Naive thymus-derived CD4-positive, alpha-beta T cell (primary cell): Measurements from ENCODE around the gene EYS. TPM values are rescaled to one million over a fixed set of nuclear protein-coding genes. Genes with fewer than 3 reads are reported as not detected.
"Not testable (repeated sequence)": the region's sequence is repeated elsewhere in the genome, so short reads cannot be mapped to it uniquely, and the experiment has no call there.

Experiments
- ATAC-seq: fragments of 150-1000 bp; cut with Tn5 transposase; 2 replicates; pipeline ENCODE4 v1.10.0; 2021; ENCODE audit warnings: mild to moderate bottlenecking, moderate library complexity
- CTCF ChIA-PET: fragments of 350-600 bp; sonication (Branson Sonifier 250); formaldehyde crosslinking; loops from one replicate; lab custom pipeline; 2021; ENCODE audit warnings: antibody characterized with exemption; lab: Charles Lee
- POLR2A ChIA-PET: fragments of 350-600 bp; sonication (Branson Sonifier 250); formaldehyde crosslinking; loops from one replicate; lab custom pipeline; 2021; ENCODE audit warnings: antibody characterized with exemption, inconsistent platforms; lab: Charles Lee
- DNase-seq, 9 donors: peaks; one replicate each; pipeline versions ENCODE4 v3.0.0 to v3.0.0-alpha.2; 2020 to 2022; ENCODE audit warnings: mixed read lengths in 1 of 9
- H3K27ac ChIP-seq: one replicate; pipeline ENCODE4 v1.7.0; 2013; ENCODE audit warnings: mild to moderate bottlenecking, low read depth, low read length, moderate library complexity
- H3K27me3 ChIP-seq, 2 donors: one replicate each; pipeline ENCODE4 v1.7.0; 2013; ENCODE audit warnings: low read length in 2 of 2, mild to moderate bottlenecking in 2 of 2, moderate library complexity in 2 of 2; ENCODE audit not compliant: control insufficient read depth in 2 of 2, insufficient read depth in 2 of 2
- H3K36me3 ChIP-seq, 3 experiments: 1 replicate in 2 of 3; 2 replicates in 1 of 3; pipeline ENCODE4 v1.7.0; 2013; ENCODE audit warnings: low read length in 3 of 3, mild to moderate bottlenecking in 3 of 3, moderate library complexity in 1 of 3; ENCODE audit not compliant: insufficient read depth in 3 of 3, control insufficient read depth in 2 of 3
- H3K4me1 ChIP-seq, 2 donors: one replicate each; pipeline ENCODE4 v1.7.0; 2013; ENCODE audit warnings: low read length in 2 of 2, mild to moderate bottlenecking in 2 of 2, moderate library complexity in 1 of 2; ENCODE audit not compliant: control insufficient read depth in 2 of 2, insufficient read depth in 2 of 2
- H3K4me3 ChIP-seq: 2 replicates; pipeline ENCODE4 v1.7.0; 2013; ENCODE audit warnings: mild to moderate bottlenecking, low read length
- H3K9me3 ChIP-seq, 3 experiments: 1 replicate in 2 of 3; 2 replicates in 1 of 3; pipeline ENCODE4 v1.7.0; 2013; ENCODE audit warnings: low read length in 3 of 3; ENCODE audit not compliant: control insufficient read depth in 2 of 3
- H3K27ac Mint-ChIP-seq, 9 donors: one replicate each; pipeline ENCODE4 v1.8.0; 2020 to 2022; ENCODE audit warnings: mixed read lengths in 9 of 9, mild to moderate bottlenecking in 8 of 9, moderate library complexity in 5 of 9, inconsistent platforms in 2 of 9
- H3K27me3 Mint-ChIP-seq, 5 donors: one replicate each; pipeline ENCODE4 v1.8.0; 2021 to 2022; ENCODE audit warnings: mixed read lengths in 5 of 5, mild to moderate bottlenecking in 1 of 5
- H3K36me3 Mint-ChIP-seq, 5 donors: one replicate each; pipeline ENCODE4 v1.8.0; 2020 to 2022; ENCODE audit warnings: mixed read lengths in 5 of 5, mild to moderate bottlenecking in 3 of 5, inconsistent platforms in 1 of 5
- H3K4me1 Mint-ChIP-seq, 7 donors: one replicate each; pipeline ENCODE4 v1.8.0; 2020 to 2022; ENCODE audit warnings: mixed read lengths in 7 of 7, mild to moderate bottlenecking in 3 of 7, inconsistent platforms in 1 of 7
- H3K4me3 Mint-ChIP-seq, 10 donors: one replicate each; pipeline ENCODE4 v1.8.0; 2020 to 2022; ENCODE audit warnings: mild to moderate bottlenecking in 10 of 10, mixed read lengths in 10 of 10, moderate library complexity in 6 of 10, inconsistent platforms in 2 of 10
- H3K9me3 Mint-ChIP-seq, 11 donors: one replicate each; pipeline ENCODE4 v1.8.0; 2020 to 2022; ENCODE audit warnings: mixed read lengths in 11 of 11, mild to moderate bottlenecking in 4 of 11, inconsistent platforms in 1 of 11, moderate library complexity in 1 of 11
- intact Hi-C, 2 donors: fragments of 100-400 bp; cut with micrococcal nuclease; formaldehyde crosslinking; loops; one replicate each; pipeline ENCODE4 v1.15.1; 2023
- polyA plus RNA-seq, 2 donors: library from polyadenylated mRNA; unstranded; fragments of 300-500 nt; fragmentation: Illumina TruSeq; gene quantifications; one replicate each; pipeline ENCODE4 v1.2.3, GENCODE V29; 2021
- total RNA-seq, 6 experiments: library from RNA in 5 of 6; stranded (reverse) in 5 of 6; gene quantifications; 1 replicate in 5 of 6; 2 replicates in 1 of 6; pipeline ENCODE4 v1.2.3 and lab custom pipeline; 2021 to 2026

EYS gene
- total and polyA plus RNA-seq, 7 experiments from 2014 or later: 0.07 to 0.21 (median 0.13) TPM; not detected in 4

GRCh38 chr6:63764318-63764916, 1942.6 kb downstream of the EYS start:
- POLR2A ChIA-PET: interaction anchor here (0.8 kb wide), 1 partner anchor 166 kb away, joined by 4 read pairs; no protein-coding TSS in a partner anchor
- no peak overlapping the region for H3K4me3 ChIP-seq
- Mint-ChIP-seq H3K27me3 (peaks cover 0 to 17% (median 5%) of the 10 kb centered on the region in 5 donors), H3K9me3 (peaks cover 0 to 25% (median 7%) of the 10 kb centered on the region in 11 donors), H3K4me1 (no peaks in the 10 kb centered on the region), H3K27ac (no peak overlapping the region), H3K4me3 (no peak overlapping the region), H3K36me3 (no peaks in the 10 kb centered on the region)
- peak in 7 of 9 donors; percentile 10 to 52 (median 49) for DNase-seq
- no peaks in the 10 kb centered on the region for H3K4me1 ChIP-seq
- no peaks in the 10 kb centered on the region for H3K36me3 ChIP-seq
- no peak overlapping the region for H3K27ac ChIP-seq
- intact Hi-C loops: loop anchor here (1.0 to 10.0 kb wide), 5 partner anchors 129 to 700 kb away; partner anchors contain the start of gene PHF3 (in 1 of the 2)
- CTCF ChIA-PET: interaction anchor here (0.6 to 2.0 kb wide), 14 partner anchors 9 to 416 kb away, joined by 3 to 61 read pairs (median 3); partner anchors contain the start of gene PHF3
- peak; percentile 50 for ATAC-seq
- H3K27me3 ChIP-seq: no peaks in the 10 kb centered on the region
- H3K9me3 ChIP-seq: no peaks in the 10 kb centered on the region

- ATAC-seq: no peak
- Mint-ChIP-seq H3K9me3 (peaks cover 0 to 24% (median 12%) of the 10 kb centered on the region in 11 donors), H3K27ac (no peak overlapping the region), H3K36me3 (peaks cover 0 to 19% (median 18%) of the 10 kb centered on the region in 5 donors), H3K27me3 (peaks cover 0 to 3% (median 0%) of the 10 kb centered on the region in 5 donors), H3K4me1 (no peaks in the 10 kb centered on the region), H3K4me3 (no peak overlapping the region)
- H3K4me1 ChIP-seq: no peaks in the 10 kb centered on the region
- DNase-seq: no peak
- no peak overlapping the region for H3K4me3 ChIP-seq
- H3K27me3 ChIP-seq: no peaks in the 10 kb centered on the region
- POLR2A ChIA-PET: interaction anchor here (0.6 kb wide), 1 partner anchor 12 kb away, joined by 4 read pairs; no protein-coding TSS in a partner anchor
- H3K9me3 ChIP-seq: no peaks in the 10 kb centered on the region
- CTCF ChIA-PET: interaction anchor here (2.2 kb wide), 1 partner anchor 162 kb away, joined by 9 read pairs; no protein-coding TSS in a partner anchor
- no peaks in the 10 kb centered on the region for H3K36me3 ChIP-seq
- intact Hi-C loops: loop anchor here in 1 of 2 donors (10.0 kb wide), 1 partner anchor 695 kb away; no protein-coding TSS in a partner anchor
- no peak overlapping the region for H3K27ac ChIP-seq
These were observed 1946.8 kb downstream of the EYS start for GRCh38 chr6:63760199-63760598.

- intact Hi-C loops: loop anchor here in 1 of 2 donors (10.0 kb wide), 1 partner anchor 695 kb away; no protein-coding TSS in a partner anchor
- Histone ChIP-seq H3K36me3 (no peaks in the 10 kb centered on the region), H3K9me3 (no peaks in the 10 kb centered on the region), H3K4me3 (no peak overlapping the region), H3K27ac (no peak overlapping the region), H3K4me1 (no peaks in the 10 kb centered on the region), H3K27me3 (no peaks in the 10 kb centered on the region)
- peaks cover 0 to 3% (median 0%) of the 10 kb centered on the region in 5 donors for H3K27me3 Mint-ChIP-seq
- DNase-seq: no peak
- CTCF ChIA-PET: interaction anchor here (2.2 kb wide), 1 partner anchor 162 kb away, joined by 9 read pairs; no protein-coding TSS in a partner anchor
- POLR2A ChIA-PET: no interaction called here
- no peak overlapping the region for H3K27ac Mint-ChIP-seq
- H3K36me3 Mint-ChIP-seq: peaks cover 3 to 23% (median 18%) of the 10 kb centered on the region in 5 donors
- no peaks in the 10 kb centered on the region for H3K4me1 Mint-ChIP-seq
- no peak overlapping the region for H3K4me3 Mint-ChIP-seq
- H3K9me3 Mint-ChIP-seq: peaks cover 0 to 24% (median 14%) of the 10 kb centered on the region in 11 donors
- ATAC-seq: no peak
These were observed 1947.4 kb downstream of the EYS start for GRCh38 chr6:63759605-63760105.

- H3K36me3 Mint-ChIP-seq: peaks cover 3 to 31% (median 18%) of the 10 kb centered on the region in 5 donors
- H3K27ac Mint-ChIP-seq: no peak overlapping the region
- no peaks in the 10 kb centered on the region for H3K4me1 Mint-ChIP-seq
- CTCF ChIA-PET: no interaction called here
- no peaks in the 10 kb centered on the region for H3K36me3 ChIP-seq
- no peaks in the 10 kb centered on the region for H3K27me3 ChIP-seq
- POLR2A ChIA-PET: no interaction called here
- H3K4me3 Mint-ChIP-seq: no peak overlapping the region
- ATAC-seq: no peak
- no peak overlapping the region for H3K4me3 ChIP-seq
- peaks cover 0 to 25% (median 15%) of the 10 kb centered on the region in 11 donors for H3K9me3 Mint-ChIP-seq
- no peaks in the 10 kb centered on the region for H3K9me3 ChIP-seq
- intact Hi-C loops: no loop called here
- H3K27ac ChIP-seq: no peak overlapping the region
- H3K27me3 Mint-ChIP-seq: peaks cover 0 to 3% (median 0%) of the 10 kb centered on the region in 5 donors
- DNase-seq: no peak
- H3K4me1 ChIP-seq: no peaks in the 10 kb centered on the region
These were observed 1949.2 kb downstream of the EYS start for GRCh38 chr6:63757826-63758225.

- intact Hi-C loops, H3K9me3 ChIP-seq, POLR2A ChIA-PET, DNase-seq, CTCF ChIA-PET, ATAC-seq, H3K4me3 ChIP-seq, H3K27me3 Mint-ChIP-seq, H3K4me1 Mint-ChIP-seq, H3K27ac ChIP-seq, H3K4me1 ChIP-seq, H3K27ac Mint-ChIP-seq, H3K27me3 ChIP-seq, H3K36me3 ChIP-seq: not testable (repeated sequence)
- Mint-ChIP-seq H3K36me3 (peaks cover 3 to 33% (median 18%) of the 10 kb centered on the region in 5 donors), H3K9me3 (peaks cover 0 to 25% (median 15%) of the 10 kb centered on the region in 11 donors), H3K4me3 (peak overlapping the region in 1 of 10 donors; percentile 63)
These were observed 1949.8 kb downstream of the EYS start for GRCh38 chr6:63757275-63757674.

GRCh38 chr6:63750400-63750799, 1956.6 kb downstream of the EYS start:
- Mint-ChIP-seq H3K9me3 (peaks cover 2 to 14% (median 8%) of the 10 kb centered on the region in 11 donors), H3K36me3 (peaks cover 3 to 35% (median 28%) of the 10 kb centered on the region in 5 donors), H3K27me3 (peaks cover 0 to 9% (median 0%) of the 10 kb centered on the region in 5 donors), H3K27ac (no peak overlapping the region), H3K4me1 (peaks cover 0 to 10% (median 0%) of the 10 kb centered on the region in 7 donors), H3K4me3 (no peak overlapping the region)
- Histone ChIP-seq H3K9me3 (no peaks in the 10 kb centered on the region), H3K27me3 (no peaks in the 10 kb centered on the region), H3K36me3 (no peaks in the 10 kb centered on the region), H3K4me1 (no peaks in the 10 kb centered on the region), H3K27ac (no peak overlapping the region), H3K4me3 (no peak overlapping the region)
- DNase-seq (no peak), ATAC-seq (no peak)
- intact Hi-C loops: no loop called here
- ChIA-PET POLR2A (no interaction called here), CTCF (interaction anchor here (1.2 kb wide), 1 partner anchor 14 kb away, joined by 5 read pairs; no protein-coding TSS in a partner anchor)
